HG03571 (cell line): ENCODE data around the gene ETV3.
"Not testable (repeated sequence)": the region's sequence is repeated elsewhere in the genome, so short reads cannot be mapped to it uniquely, and the experiment has no call there.

ENCODE experiments used
- ATAC-seq: cut with Tn5 transposase; IDR thresholded peaks from one replicate; pipeline ENCODE4 v1.9.1; 2021; ENCODE audit not compliant: unreplicated experiment

Gene ETV3

GRCh38 chr1:157113631-157114030, 24.6 kb downstream of the ETV3 start:
- no peak for ATAC-seq

GRCh38 chr1:157113106-157113505, 25.1 kb downstream of the ETV3 start:
- no peak for ATAC-seq

- ATAC-seq, result no peak
Observed at GRCh38 chr1:157112186-157112867, 25.9 kb downstream of the ETV3 start.

GRCh38 chr1:157111396-157112165, 26.6 kb downstream of the ETV3 start:
- ATAC-seq, result no peak

- no peak for ATAC-seq
Observed at GRCh38 chr1:157110686-157111085, 27.5 kb downstream of the ETV3 start.

GRCh38 chr1:157110003-157110402, 28.2 kb downstream of the ETV3 start:
- ATAC-seq, result no peak

- no peak for ATAC-seq
Observed at GRCh38 chr1:157108448-157108847, 29.7 kb downstream of the ETV3 start.

GRCh38 chr1:157107702-157108101, 30.5 kb downstream of the ETV3 start:
- ATAC-seq, result no peak

- ATAC-seq, result no peak
Observed at GRCh38 chr1:157106813-157107189, 31.4 kb downstream of the ETV3 start.

- ATAC-seq, result peak; percentile 78
Observed at GRCh38 chr1:157105988-157106812, 32.0 kb downstream of the ETV3 start.

- no peak for ATAC-seq
Observed at GRCh38 chr1:157105298-157105987, 32.8 kb downstream of the ETV3 start.

GRCh38 chr1:157104598-157105293, 33.4 kb downstream of the ETV3 start:
- no peak for ATAC-seq

- ATAC-seq, result no peak
Observed at GRCh38 chr1:157103268-157103667, 34.9 kb downstream of the ETV3 start.

- no peak for ATAC-seq
Observed at GRCh38 chr1:157101149-157101548, 37.0 kb downstream of the ETV3 start.

- no peak for ATAC-seq
Observed at GRCh38 chr1:157099633-157100009, 38.6 kb downstream of the ETV3 start, which contains the start of gene ETV3L. Gene ETV3L (minus strand): TSS chr1:157099808. CDS start chr1:157099523, 285 bp downstream.

GRCh38 chr1:157098987-157099632, 39.1 kb downstream of the ETV3 start:
- not testable (repeated sequence) for ATAC-seq

- ATAC-seq, result no peak
Observed at GRCh38 chr1:157098519-157098918, 39.7 kb downstream of the ETV3 start.

- ATAC-seq, result no peak
Observed at GRCh38 chr1:157097692-157098091, 40.5 kb downstream of the ETV3 start.

GRCh38 chr1:157096881-157097280, 41.3 kb downstream of the ETV3 start:
- ATAC-seq, result no peak

GRCh38 chr1:157095551-157095950, 42.6 kb downstream of the ETV3 start:
- ATAC-seq, result no peak
